HG03135 (cell line): ENCODE measurements around the gene ASB7.

ENCODE experiments used
- ATAC-seq: cut with Tn5 transposase; IDR thresholded peaks from one replicate; pipeline ENCODE4 v1.9.1; 2021; ENCODE audit warnings: mild to moderate bottlenecking, moderate library complexity; ENCODE audit not compliant: unreplicated experiment

ASB7 gene

GRCh38 chr15:100596792-100597191 lies 5.6 kb upstream of the ASB7 start:
- peak; percentile 66 for ATAC-seq

- no peak for ATAC-seq
Measured at GRCh38 chr15:100597862-100598261, 4.5 kb upstream of the ASB7 start.

GRCh38 chr15:100598655-100599054 lies 3.7 kb upstream of the ASB7 start:
- ATAC-seq, result no peak

DNA sequence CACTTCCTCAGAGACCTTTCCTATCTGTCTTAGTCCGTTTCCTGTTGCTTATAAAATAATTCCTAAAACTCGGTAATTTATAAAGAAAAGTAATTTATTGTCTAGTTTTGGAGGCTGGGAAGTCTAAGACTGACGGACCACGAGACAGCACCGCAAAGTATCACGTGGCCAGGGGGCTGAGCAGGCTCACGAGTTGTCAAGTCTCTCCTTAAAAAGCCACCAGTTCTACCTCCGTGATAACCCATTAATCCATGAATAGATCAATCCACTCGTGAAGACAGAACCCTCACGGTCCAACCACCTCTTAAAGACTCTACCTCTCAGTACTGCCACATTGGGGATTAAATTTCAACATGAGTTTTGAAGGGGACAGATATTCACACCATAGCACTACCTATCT lies 1.2 kb upstream of the ASB7 start:
- no peak for ATAC-seq

- ATAC-seq, result peak; percentile 13
Measured at GRCh38 chr15:100601617-100602063, 749 bp upstream of the ASB7 start.

- peak; percentile 43 for ATAC-seq
Measured at GRCh38 chr15:100602823-100603393, 519 bp downstream of the ASB7 start.

DNA sequence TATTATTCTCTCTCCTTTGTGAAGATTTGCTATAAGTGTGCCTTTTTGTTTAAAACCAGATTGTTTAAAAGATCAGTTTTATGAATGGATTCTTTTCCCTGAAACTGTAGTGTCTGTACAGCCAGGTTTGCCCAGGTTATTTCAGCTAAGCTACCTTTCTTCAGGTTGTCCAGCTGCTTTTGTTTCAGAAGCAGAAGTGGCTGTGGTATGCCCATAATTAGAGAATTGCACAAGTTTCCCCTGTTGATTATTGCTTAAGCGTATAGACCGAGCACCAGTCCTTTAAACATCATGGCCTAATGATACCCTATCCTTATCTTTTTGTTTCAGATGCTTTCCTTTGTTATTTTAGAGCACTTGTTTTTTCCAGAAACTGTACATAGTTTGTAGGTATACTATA lies 10.2 kb downstream of the ASB7 start:
- no peak for ATAC-seq

- no peak for ATAC-seq
Measured at GRCh38 chr15:100613208-100613607, 10.8 kb downstream of the ASB7 start.

DNA sequence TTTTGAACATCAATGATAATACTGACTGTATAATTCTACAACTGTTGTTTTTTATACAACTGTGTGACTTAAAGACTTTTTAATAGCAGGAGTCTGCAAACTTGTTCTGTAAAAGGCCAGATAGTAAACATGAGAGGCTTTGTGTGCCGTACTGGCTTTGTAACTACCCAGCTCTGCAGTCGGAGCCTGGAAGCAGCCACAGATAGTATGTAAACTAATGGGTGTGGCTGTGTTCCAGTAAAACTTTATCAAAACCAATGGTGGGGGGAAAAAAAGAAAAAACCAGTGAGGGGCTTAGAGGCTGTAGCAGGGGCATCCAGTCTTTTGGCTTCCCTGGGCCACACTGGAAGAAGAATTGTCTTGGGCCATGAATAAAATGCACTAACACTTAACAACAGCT lies 11.9 kb downstream of the ASB7 start:
- ATAC-seq, result no peak

GRCh38 chr15:100614918-100615317 lies 12.5 kb downstream of the ASB7 start:
- ATAC-seq, result no peak

DNA sequence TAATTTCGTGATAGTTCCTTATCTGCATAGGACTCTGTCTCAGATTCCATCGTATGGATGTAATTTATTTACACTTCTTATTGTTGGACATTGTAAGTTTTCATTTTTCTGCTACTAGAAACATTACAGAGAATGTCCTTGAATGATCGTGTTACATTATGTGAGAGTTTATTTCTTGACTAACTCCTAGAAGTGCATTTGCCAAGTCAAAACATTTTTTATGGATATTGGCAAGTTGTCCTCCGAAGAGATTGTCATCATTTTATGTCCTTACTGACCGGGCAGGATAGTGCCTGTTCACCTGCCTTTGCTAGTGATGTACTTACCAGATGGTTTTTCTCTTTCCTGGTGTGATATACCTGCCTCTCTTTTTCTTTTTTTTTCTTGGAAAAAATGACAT lies 13.4 kb downstream of the ASB7 start:
- no peak for ATAC-seq

- ATAC-seq, result no peak
Measured at GRCh38 chr15:100616700-100617099, 14.3 kb downstream of the ASB7 start.

DNA sequence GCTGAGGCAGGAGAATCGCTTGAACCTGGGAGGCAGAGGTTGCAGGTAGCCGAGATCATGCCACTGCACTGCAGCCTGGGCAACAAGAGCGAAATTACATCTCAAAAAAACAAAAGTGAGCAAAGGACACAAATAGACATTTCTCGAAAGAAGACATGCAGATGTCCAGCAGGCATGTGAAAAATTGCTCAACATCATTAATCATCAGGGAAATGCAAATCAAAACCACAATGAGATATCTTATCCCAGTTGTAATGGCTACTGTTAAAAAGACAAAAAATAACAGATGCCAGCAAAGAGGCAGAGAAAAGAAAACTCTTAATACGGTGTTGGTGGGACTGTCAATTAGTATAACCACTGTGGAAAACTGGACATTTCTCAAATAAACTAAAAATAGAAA lies 20.9 kb downstream of the ASB7 start:
- ATAC-seq, result no peak

GRCh38 chr15:100627789-100628395 lies 25.5 kb downstream of the ASB7 start:
- ATAC-seq, result peak; percentile 83

- ATAC-seq, result no peak
Measured at GRCh38 chr15:100628746-100629145, 26.4 kb downstream of the ASB7 start.

- ATAC-seq, result no peak
Measured at GRCh38 chr15:100631831-100632230, 29.4 kb downstream of the ASB7 start.

- no peak for ATAC-seq
Measured at GRCh38 chr15:100633763-100634075, 31.3 kb downstream of the ASB7 start.

- ATAC-seq, result no peak
Measured at GRCh38 chr15:100635406-100636071, 33.1 kb downstream of the ASB7 start.

- no peak for ATAC-seq
Measured at GRCh38 chr15:100638177-100638730, 35.9 kb downstream of the ASB7 start.

GRCh38 chr15:100642213-100642949 lies 40.0 kb downstream of the ASB7 start:
- ATAC-seq, result no peak

DNA sequence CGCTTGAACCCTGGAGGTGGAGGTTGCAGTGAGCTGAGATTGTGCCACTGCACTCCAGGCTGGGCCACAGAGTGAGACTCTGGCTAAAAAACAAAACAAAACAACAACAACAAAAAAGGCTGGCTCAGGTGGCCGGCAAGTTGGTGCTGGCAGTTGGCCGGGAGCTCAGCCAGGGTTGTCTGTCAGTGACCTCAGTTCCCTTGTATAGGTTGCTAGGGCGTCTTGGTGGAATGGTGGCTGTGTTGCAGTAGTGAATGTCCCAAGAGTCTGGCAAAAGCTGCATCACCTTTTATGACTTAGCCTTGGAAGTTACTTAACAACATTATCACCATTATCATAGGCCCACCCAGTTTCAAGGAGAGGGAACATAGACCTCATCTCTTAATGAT lies 40.6 kb downstream of the ASB7 start:
- ATAC-seq, result no peak

DNA sequence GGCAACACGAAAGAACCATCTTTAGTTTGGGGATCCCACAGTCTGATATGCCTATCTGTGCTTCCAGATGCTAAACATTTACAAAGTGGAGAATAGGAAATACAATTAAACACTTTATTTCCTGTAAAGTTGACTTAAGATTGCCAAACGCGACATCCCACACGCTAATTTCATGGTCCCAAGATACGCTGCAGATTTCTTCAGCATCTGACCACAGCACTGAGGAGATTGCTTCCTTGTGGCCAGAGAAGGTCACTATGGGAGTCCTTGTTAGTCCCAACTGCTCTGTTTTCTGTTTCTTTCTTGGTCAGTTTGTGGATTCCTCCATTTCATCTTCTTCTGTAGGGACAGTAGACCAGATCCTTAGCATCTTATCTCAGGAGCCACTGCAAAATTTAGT lies 43.3 kb downstream of the ASB7 start:
- ATAC-seq, result no peak
